GM23338 (cell line): ENCODE results near the gene R3HCC1L.

Source experiments
- CTCF ChIP-seq, 2 experiments: fragments of 200-600 bp in 1 of 2; sonication (generic) in 1 of 2; conservative IDR thresholded peaks; 2 replicates each; pipeline versions ENCODE4 v1.5.1 to v1.6.1; 2016 to 2017; ENCODE audit warnings: antibody characterized with exemption in 2 of 2, low read depth in 2 of 2, mild to moderate bottlenecking in 2 of 2, moderate library complexity in 1 of 2
- EZH2 ChIP-seq: fragments of 200-600 bp; sonication (generic); IDR thresholded peaks from one replicate; pipeline ENCODE4 v1.8.0; 2017; ENCODE audit warnings: antibody characterized with exemption, mild to moderate bottlenecking, low read depth; ENCODE audit not compliant: unreplicated experiment
- POLR2AphosphoS5 ChIP-seq: IDR thresholded peaks from 2 replicates; pipeline ENCODE4 v1.6.1; 2016; ENCODE audit warnings: antibody characterized with exemption, low read depth
- REST ChIP-seq: IDR thresholded peaks from one replicate; pipeline ENCODE4 v1.6.1; 2018; ENCODE audit warnings: antibody characterized with exemption; ENCODE audit not compliant: unreplicated experiment

GRCh38 chr10:98107644-98108430 lies 26.6 kb upstream of the R3HCC1L start:
- TF ChIP-seq CTCF (conservative IDR thresholded peaks at IDR 0.05; ENCODE audit: low read depth in 2 of 2) (peak in 1 of 2 experiments; percentile 62; a peak in 3 of 4 replicates), REST (no peak), POLR2AphosphoS5 (no peak), EZH2 (no peak)
